GM19023 (cell line): ENCODE data around the gene FGD4.
"Not testable (repeated sequence)": the region's sequence is repeated elsewhere in the genome, so short reads cannot be mapped to it uniquely, and the experiment has no call there.

Source experiments
- ATAC-seq: cut with Tn5 transposase; IDR thresholded peaks from one replicate; pipeline ENCODE4 v1.9.1; 2021; ENCODE audit warnings: mild to moderate bottlenecking, moderate library complexity; ENCODE audit not compliant: unreplicated experiment

FGD4 gene

DNA sequence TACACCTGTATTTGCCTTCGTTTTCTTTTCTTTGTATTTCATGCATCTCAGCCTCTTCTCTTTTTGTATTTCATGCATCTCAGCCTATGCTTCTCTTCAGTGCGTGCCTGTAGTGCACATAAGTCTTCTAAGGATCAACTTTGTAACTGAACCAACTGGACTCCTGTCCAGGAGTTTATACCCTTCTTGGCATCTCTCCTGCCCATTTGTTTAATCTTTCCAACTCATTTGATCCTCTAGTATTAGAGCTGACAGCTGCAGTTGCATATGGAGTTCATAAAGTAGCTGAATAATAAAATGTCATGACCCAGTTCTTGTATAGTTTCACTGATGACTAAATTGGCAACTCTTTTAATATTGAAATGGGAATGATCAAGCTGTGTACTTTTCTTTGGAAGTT is 89.7 kb downstream of the FGD4 start:
- no peak for ATAC-seq

DNA sequence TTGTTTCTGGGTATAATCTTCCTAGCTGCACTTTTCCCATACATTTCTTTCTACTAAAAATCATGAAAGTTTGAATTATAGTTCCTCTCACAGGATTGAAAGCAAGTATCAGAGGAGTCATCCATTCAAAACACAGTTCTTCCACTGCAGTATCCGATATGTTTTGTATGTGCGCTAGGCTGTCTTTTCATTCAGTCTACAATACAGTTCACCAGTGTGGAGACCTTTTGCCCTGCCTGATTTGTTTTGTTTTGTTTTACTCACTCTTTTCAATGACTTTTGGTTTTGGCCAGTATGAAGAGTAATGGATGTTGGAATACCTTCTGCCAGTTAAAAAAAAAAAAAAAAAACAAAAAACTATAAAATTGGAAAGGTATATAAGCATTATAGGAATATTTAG is 91.4 kb downstream of the FGD4 start:
- ATAC-seq = no peak

DNA sequence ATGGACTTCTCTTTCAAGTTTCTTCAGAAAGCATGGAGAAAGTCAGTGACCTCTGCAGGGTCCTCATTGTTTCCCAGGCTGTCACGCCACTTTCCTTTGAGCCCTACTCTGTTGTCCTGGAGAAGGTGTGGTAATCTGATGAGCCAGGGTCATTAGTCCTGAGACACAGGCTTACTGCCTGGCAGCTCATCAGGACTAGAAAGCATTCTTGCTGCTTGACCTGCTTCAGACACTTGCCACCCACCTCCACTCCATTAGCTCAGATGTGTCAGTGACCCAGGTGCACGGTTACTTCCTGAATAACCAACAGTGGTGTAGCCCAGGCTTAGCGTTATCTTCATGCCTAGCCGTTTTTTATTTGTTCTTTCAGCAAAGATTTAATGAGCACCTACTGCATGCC is 93.9 kb downstream of the FGD4 start:
- ATAC-seq = no peak

DNA sequence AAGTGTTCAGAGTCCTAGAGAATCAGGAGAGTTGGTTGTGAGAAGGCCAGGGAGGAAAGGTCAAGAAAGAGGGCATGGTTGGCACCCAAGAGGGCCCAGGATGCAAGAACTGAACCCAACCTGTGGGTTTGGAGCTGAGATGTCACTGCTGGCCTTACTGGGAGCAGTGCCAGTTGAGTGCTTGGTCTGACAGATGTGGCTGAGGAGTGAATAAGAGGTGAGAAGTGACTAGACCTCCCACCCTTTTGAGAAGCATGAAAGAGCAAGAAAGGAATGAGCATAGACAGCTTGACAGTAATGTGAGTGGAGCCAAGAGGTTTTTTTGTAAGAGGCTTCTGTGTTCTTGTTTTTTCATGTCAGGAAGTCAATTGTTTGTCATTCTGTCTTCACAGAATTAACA is 95.3 kb downstream of the FGD4 start:
- ATAC-seq = no peak

DNA sequence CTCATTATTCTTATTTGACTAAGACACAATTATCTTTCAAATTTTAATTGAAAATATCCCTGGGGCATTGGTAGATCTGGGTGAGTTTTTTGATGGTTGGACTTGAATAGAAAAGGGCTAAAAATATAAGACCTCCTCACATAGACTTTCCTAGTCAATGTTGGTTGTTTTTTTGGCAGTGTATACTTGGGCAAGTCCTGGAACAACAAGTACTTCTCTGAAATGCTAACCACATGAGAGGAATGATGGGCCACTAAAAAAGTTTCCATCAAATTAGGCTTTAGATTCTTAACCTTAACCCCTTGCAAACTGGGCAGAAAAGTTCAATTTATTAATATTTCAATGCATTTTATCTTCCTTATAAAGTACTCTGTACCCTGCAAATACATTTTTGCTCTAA is 97.6 kb downstream of the FGD4 start:
- no peak for ATAC-seq

DNA sequence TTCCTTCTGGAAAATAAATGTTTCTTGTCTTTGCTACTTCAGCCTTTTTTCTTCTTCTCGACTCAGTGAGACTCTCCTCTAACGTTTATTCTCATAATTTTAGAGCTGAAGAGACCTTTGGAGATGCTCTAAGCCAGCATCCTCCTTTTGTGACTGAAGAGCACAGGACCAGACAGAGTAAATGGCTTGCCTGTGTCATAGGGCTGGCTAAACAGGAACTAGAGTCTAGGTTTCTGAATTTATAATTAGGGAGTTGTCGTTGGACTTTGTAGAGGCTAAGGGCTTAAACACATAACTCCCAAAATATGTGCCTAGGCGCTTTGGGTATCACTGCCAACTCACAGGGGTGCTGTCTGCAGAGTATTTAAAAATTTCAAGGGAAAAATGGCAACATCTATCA is 98.5 kb downstream of the FGD4 start:
- no peak for ATAC-seq

DNA sequence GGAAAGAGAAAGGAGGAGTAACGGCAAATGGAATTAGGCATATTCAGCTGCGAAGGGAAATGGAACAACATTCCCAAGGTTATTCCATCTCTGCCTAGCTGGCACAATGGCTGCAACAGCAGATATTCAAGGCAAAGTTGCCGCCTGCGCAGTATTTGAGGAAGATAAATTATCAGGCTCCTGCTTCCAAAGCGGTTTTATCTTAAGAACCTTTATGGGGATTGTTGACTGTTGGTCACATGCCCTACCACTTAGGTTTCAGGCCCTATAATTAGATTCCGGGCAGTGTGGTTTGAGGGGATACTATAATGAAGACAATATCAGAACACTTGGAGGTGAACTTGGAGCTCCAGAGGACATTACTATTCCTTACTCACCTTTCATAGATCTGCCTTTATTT is 99.7 kb downstream of the FGD4 start:
- ATAC-seq = no peak

DNA sequence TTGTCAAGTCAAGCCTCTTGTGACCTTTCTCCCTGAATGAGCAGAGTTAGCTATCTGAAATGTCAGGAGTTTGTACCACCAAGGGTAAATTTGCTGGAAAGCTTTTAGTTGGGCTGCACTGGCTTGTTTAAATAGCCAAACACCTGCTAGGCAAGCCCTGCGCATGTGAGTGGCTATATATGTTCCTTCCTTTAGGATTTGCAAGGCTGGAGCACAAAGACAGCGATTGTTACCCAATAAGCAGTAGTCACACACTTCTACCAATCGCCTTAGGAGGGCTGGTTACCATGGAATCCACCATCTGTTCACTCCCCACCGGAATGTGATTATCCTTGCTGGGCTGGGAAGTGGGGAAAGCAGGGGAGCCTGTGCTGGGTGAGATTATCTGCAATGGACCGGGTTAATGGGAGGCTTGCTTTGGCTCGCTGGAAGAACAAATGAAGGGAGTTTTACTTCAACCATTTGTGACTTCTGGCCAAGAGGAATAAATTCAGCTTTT is 102.5 kb downstream of the FGD4 start:
- ATAC-seq = no peak

DNA sequence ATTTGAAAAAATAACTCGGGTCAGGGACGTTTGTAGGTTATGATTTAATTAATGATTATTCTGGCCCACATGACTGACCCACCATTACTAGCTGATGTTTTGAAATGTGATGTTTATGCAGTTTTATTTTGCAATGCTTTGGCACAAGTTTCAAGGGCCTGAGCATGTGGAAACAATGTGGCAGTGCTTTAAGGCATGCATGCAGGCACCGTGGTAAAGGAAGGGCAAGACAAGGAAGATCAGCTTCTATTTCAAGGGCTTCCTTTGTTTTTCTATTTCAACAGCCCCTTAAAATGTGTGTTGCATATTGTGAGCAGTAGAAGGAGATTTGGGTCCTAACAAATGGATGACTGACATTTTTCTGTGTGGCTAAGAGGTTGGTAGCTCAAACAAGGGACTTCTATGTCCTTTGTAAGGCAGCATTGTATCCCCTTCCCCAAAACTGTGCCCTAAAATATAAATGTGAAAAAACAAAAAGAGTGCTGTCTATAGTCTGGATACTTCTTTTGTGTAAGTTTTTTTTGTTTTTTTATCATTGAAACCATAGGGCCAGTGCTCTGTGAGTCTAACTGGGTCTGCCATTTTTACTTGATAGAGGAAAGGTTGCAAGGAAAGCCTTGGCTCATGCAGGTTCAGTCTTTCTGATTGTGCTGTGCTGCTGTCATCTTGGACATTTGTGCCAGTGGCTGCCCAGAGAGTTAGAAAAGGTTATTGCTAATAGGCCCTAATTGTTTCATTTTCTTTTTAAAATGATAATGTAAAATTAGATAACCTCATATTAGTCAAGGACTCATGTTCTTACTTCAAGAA is 103.5 kb downstream of the FGD4 start:
- ATAC-seq = no peak

DNA sequence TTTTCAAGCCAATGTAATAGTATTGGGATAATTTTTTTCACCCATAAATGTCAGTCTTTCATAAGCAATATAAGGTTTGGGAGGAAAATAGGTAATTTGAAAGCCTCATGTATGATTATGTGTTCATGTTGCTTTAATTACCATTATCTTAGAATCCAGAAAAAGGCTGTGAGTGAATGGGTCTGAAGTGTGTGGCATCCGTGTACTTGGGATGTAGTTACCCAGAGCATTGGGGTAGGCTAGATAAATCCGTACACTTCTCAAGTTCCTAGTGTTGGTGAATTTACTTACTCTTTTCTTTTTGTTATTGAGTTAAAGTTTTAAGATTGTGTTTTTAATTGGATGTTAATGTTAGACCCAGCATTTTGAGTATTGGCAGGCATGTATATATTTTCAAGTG is 104.4 kb downstream of the FGD4 start:
- ATAC-seq = no peak

DNA sequence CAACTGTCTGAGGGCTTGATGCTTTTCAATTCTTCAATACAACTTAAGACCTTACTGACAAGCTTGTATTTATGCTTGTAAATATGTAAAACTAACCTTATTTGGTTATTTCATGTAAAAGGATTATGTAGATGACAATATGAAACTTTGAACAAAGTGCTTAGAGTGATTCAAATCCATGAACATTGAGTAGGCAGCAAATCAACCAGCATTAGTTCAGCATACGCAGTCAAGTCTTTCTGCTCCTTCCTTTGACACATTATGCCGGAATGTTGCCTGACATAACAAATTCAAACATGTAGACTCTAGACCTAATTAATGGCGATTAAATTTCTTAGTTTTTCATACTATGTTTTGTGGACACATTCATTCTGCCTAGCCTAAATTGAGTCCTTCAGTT is 105.2 kb downstream of the FGD4 start:
- ATAC-seq = no peak

DNA sequence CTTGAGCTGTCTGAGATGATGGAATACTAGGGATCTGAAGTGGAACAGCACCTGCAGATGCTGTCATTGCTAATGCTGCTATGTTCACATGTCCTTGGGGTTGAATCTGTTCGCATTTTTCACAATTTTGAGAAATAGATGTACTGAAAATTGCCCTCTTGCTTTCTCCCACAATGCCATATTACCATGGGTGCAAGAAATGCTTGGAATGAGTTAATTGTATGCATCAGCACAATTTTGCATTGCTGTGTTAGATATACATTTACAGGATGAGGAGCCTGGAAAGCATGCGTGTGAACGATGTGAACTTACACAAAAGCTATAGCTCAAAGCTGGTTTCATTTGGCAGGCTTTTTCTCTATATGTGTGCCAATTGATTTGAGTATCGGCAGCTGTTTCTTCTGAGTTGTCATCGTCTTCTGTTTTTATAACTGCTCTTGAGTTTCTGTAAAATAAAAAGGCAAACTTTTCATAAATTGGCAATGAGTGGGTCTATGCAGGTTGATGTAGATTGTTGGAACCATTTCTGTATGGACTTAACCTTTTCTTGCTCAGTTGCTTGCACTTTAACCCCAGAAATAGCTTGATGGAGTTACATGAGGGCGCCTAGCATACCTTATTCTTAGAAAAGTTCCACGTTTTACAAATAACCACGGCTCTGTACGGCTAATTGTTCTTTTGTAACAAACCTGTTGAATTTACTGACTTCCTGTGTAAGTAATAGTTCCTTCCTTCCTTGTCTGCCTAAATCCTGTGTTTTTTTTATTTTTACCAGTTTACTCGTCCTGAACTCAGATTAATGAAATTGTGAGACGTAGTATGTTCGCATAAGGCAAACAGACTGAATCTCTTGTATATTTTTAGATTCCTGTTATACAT is 105.9 kb downstream of the FGD4 start:
- ATAC-seq = no peak

DNA sequence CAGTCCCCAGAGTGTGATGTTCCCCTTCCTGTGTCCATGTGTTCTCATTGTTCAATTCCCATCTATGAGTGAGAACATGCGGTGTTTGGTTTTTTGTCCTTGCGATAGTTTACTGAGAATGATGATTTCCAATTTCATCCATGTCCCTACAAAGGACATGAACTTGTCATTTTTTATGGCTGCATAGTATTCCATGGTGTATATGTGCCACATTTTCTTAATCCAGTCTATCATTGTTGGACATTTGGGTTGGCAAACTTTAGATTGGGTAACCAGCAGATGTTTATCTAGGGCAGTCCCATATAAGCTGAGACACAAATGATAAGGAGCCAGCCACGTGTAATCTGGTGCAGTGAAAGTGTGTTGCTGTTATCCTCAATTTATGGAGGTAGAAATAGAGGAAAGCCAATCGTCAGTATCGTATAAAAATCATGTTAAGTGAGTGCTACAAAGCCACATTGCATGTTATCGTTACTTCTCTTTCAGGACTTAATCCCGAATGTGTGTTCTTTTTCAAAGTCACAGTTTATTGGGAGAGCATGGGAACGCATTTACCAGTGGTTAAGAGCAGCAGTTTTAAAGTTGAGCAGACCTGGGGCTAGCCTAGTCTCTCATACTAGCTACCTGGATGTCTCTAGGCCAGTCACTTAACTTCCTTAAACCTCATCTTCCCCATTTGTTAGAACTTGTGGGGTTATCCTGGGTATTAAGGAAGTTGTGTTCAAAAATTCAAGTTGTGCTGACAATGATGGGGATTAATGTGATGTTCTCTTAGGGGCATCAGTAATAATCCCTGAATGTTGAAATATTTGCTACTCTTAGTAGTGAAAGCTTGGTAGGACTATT is 108.0 kb downstream of the FGD4 start:
- not testable (repeated sequence) for ATAC-seq

DNA sequence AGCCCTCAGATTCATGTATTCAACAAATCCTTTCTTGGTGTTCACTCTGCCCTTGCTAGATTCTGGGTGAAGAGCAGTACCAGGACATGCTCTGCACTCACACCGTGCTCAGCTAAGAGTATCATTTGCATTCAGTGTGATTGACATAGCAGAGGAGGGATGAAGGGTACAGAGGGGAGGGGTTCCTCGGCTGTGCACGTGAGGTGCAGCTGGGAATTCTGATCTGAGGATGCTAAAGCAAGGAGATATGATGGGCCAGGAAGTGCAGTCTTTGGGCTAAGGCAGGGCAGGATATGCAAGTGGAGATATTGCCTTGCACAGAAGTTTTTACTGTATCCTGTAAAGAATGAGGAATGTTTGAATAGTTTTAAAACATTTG is 108.6 kb downstream of the FGD4 start:
- ATAC-seq = no peak

DNA sequence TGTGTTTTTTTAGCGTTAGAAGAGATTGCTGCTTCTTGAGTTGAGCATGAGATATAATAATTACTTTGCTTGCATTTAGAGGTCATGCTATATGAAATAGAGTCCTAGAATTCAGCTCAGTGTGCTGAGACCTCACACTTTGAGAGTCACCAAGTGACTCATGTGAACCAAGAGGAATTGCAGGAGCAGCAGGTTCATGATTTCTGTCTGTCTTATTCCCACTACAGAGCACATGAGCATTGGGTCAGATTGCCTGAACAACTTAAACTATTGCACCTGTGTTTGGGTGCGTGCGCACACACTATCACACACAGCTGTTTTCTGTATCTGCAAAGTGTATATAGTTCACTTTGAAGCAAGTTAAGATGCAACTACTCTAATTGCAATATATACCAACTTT is 109.3 kb downstream of the FGD4 start:
- no peak for ATAC-seq

DNA sequence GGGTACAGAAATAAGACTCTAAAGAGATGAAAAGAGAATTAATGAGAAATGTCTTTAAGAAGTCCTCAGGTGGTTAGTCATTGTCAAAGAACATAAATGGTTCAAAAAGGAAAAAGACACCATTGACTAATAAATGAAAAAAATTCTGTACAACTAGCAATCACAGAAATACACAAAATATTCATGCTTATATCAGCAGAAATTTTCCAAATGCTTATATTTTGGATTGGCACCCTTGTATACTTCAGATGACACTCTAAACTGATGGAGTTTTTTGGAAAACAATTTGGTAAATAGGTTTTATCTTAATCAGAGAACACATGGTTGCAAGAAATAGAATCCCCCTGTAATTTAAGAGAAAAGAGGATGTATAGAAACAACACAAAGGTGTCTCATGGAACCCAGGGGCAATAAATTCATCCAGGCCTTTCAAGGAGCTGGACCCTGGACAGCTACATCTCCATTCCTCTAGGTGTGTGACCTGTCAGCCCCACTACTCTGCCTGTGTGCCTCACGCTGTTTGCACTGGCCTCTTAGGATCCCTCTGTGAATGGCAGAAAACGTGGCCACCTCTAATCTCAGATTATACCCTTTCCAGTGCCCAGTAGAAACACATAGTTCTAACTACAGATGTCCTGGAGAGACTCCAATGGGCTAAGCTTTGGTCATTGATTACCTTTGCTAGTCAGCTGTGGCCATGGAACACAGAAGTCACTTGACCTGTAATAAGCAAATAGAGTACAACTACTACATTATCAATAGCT is 110.2 kb downstream of the FGD4 start:
- ATAC-seq = no peak

DNA sequence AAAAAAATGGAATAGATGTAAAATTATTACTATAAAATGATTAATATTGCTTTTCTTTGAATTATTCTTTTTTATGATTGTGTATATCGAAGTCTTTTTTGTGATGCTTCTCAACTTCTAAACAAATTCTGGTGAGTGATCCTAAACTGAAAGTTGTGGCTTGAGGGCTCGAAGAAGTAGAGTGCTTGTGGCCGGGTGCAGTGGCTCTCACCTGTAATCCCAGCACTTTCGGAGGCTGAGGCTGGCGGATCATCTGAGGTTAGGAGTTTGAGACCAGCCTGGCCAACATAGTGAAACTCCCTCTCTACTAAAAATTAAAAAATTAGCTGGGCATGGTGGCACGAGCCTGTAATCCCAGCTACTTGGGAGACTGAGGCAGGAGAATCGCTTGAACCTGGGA is 112.6 kb downstream of the FGD4 start:
- not testable (repeated sequence) for ATAC-seq

DNA sequence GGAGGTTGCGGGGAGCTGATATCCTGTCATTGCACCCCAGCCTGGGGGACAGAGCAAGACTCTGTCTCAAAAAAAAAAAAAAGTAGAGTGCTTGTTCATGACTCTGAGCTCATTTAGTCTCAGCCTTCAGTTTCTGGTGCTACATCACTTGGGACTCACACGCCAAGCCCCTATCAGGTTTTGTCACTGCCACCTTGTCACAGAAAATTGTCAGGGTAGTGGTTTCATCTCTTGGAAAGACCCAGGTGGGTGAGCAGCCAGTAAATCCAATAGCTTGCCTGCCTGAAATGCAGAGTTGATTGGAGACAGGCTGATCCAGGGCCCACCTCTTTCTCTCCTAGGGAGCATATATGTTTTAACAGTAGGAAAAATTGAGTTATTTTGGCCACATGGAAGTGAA is 113.0 kb downstream of the FGD4 start:
- no peak for ATAC-seq

DNA sequence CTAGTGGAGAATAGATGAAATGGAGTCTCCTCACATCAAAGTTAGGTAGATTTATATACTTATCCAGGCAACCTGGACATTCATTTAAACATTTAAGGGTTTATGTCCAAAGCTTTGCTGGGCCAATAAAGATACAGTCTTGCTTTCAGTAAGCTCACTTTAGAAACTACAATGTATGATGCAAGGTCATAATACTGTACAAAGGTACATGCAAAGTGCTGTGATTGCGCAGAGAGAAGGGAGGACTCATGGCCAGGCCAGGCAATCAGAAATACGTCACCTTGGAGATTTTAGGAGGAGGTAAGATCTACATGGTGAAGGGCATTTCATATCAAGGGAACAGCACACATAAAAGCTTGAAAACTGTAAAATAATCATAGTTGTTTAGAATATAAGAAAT is 113.6 kb downstream of the FGD4 start:
- no peak for ATAC-seq

DNA sequence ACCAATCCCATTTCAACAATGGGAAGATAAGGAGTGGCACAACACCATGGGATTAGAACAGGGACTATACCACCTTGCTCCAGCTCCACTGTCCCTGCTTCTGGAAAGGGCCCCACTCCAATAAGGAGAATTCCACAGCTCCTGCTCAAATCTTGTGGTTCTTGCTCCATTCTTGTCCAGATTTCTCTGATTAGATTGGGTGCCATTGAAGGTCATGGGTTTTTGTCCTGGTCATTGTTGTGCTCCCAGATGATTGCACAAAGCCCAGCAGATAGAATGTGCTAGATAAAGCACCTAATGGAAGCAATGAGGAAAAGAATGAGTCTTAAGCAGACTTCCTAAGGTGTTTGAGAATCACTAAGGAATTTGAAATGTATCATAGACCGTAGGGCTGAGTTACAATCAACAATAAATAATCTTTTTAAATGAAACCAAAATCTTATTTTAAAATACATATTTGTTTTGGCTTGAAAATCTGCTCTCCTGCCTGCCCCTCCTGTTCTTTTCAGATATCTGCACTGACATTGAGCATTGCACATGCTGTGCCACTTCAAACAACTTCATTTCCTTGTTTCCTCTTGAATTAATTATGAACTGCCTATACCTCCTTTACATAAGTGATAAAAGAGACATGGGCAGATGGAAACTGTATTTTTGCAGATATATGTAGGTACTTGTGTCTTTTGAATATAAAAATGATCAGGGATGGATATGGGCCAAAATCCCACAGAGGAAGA is 115.9 kb downstream of the FGD4 start:
- no peak for ATAC-seq
